ENCODE results near the gene P2RY6. TPM values are rescaled to one million over a fixed set of nuclear protein-coding genes. Genes with fewer than 3 reads are reported as not detected.

The P2RY6 gene
- total RNA-seq, 1 experiment from 2014 or later, result not detected

GRCh38 chr11:73288192-73288872 lies 16.2 kb downstream of the P2RY6 start:
- H3K4me3 Mint-ChIP-seq, result no peak overlapping the region
- peaks cover 9 to 14% of the 10 kb centered on the region in 2 experiments for H3K4me1 Mint-ChIP-seq
- no peak overlapping the region for H3K27ac Mint-ChIP-seq
- no peak overlapping the region for H4K8ac ChIP-seq (replicated peaks; ENCODE audit: insufficient read length, low read depth, low read length)
- no peaks in the 10 kb centered on the region for H3K9me3 Mint-ChIP-seq
- no peaks in the 10 kb centered on the region for H3K79me1 ChIP-seq (ENCODE audit: insufficient read depth, low read depth, low read length, poor library complexity, severe bottlenecking)
- H3K36me3 Mint-ChIP-seq (ENCODE audit: insufficient read depth in 1 of 3, low read depth in 3 of 3), result no peaks in the 10 kb centered on the region
- no peaks in the 10 kb centered on the region for H3K9me3 ChIP-seq (ENCODE audit: control insufficient read depth, low read depth, low read length)
- no peak overlapping the region for H4K5ac ChIP-seq (ENCODE audit: insufficient read length, low read depth, low read length)
- H3K18ac ChIP-seq (ENCODE audit: insufficient read length, low read depth, low read length), result no peak overlapping the region
- H2BK5ac ChIP-seq (ENCODE audit: insufficient read length, low read length), result no peak overlapping the region
- no CpG with 5 or more reads among the region's 5 CpGs for WGBS (ENCODE audit: extremely low coverage, insufficient read length, low lambda C conversion rate)
- no peak for DNase-seq
- no peaks in the 10 kb centered on the region for H4K20me1 ChIP-seq (ENCODE audit: control insufficient read depth, insufficient read depth, insufficient read length)
- H2BK20ac ChIP-seq (ENCODE audit: low read depth, low read length, poor library complexity, severe bottlenecking), result no peak overlapping the region
- H3K4me1 ChIP-seq (ENCODE audit: insufficient read depth, low read length), result no peaks in the 10 kb centered on the region
- no peak overlapping the region for H3K14ac ChIP-seq (ENCODE audit: insufficient read depth, low read length)
- H4K91ac ChIP-seq (ENCODE audit: insufficient read length, low read depth, low read length), result no peak overlapping the region
- H2BK15ac ChIP-seq (ENCODE audit: low read depth, low read length), result no peak overlapping the region
- TF ChIP-seq, protein P1, sequence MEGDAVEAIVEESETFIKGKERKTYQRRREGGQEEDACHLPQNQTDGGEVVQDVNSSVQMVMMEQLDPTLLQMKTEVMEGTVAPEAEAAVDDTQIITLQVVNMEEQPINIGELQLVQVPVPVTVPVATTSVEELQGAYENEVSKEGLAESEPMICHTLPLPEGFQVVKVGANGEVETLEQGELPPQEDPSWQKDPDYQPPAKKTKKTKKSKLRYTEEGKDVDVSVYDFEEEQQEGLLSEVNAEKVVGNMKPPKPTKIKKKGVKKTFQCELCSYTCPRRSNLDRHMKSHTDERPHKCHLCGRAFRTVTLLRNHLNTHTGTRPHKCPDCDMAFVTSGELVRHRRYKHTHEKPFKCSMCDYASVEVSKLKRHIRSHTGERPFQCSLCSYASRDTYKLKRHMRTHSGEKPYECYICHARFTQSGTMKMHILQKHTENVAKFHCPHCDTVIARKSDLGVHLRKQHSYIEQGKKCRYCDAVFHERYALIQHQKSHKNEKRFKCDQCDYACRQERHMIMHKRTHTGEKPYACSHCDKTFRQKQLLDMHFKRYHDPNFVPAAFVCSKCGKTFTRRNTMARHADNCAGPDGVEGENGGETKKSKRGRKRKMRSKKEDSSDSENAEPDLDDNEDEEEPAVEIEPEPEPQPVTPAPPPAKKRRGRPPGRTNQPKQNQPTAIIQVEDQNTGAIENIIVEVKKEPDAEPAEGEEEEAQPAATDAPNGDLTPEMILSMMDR (conservative IDR thresholded peaks at IDR 0.05), result no peak
- H3K23ac ChIP-seq (ENCODE audit: insufficient read length, low read depth, low read length), result no peak overlapping the region
- H3K4me2 ChIP-seq (ENCODE audit: insufficient read depth, insufficient read length, low read length), result no peak overlapping the region
- H3K27me3 ChIP-seq (ENCODE audit: insufficient read depth, low read length), result no peaks in the 10 kb centered on the region; the same call in 1 of the 2 replicates
- no peak overlapping the region for H3T11ph ChIP-seq (ENCODE audit: low read length)
- H3K79me2 ChIP-seq (ENCODE audit: insufficient read depth, low read length), result no peaks in the 10 kb centered on the region
- H3K27ac ChIP-seq (ENCODE audit: insufficient read length, low read depth, low read length), result no peak overlapping the region
- no peak overlapping the region for H2BK12ac ChIP-seq (ENCODE audit: insufficient read length, low read depth, low read length)
- no peak overlapping the region for H2AK5ac ChIP-seq (ENCODE audit: insufficient read length, low read length)
- H3K4ac ChIP-seq (ENCODE audit: low read depth, low read length), result no peak overlapping the region
- no peak overlapping the region for H2BK120ac ChIP-seq (ENCODE audit: low read depth, low read length, poor library complexity, severe bottlenecking)
- no peak overlapping the region for H3K56ac ChIP-seq (ENCODE audit: insufficient read length, low read depth, low read length)
- no peak overlapping the region for H3K9ac ChIP-seq (ENCODE audit: extremely low read depth, insufficient read length, low read length)
- peaks cover 46% of the 10 kb centered on the region for H3K27me3 Mint-ChIP-seq (ENCODE audit: low read depth)
- H2AFZ ChIP-seq (ENCODE audit: low read length), result no peak overlapping the region
- H3K23me2 ChIP-seq (ENCODE audit: insufficient read length, low read depth, low read length, poor library complexity, severe bottlenecking), result no peaks in the 10 kb centered on the region

All from H9 (cell line).